Mammary epithelial cell (primary cell): ENCODE results near the gene DNAAF1.

Experiments used
- CTCF ChIP-seq, 2 donors: IDR thresholded peaks in 1 of 2; conservative IDR thresholded peaks in 1 of 2; 2 replicates each; pipeline ENCODE4 v1.5.1; 2011 to 2012; ENCODE audit warnings: inconsistent platforms in 2 of 2, low read length in 2 of 2, mild to moderate bottlenecking in 2 of 2, control low read depth in 1 of 2, low read depth in 1 of 2; ENCODE audit not compliant: insufficient read depth in 1 of 2; ENCODE audit errors: extremely low read depth in 1 of 2
- EZH2 ChIP-seq: IDR thresholded peaks from 2 replicates; pipeline ENCODE4 v1.6.1; 2012; ENCODE audit warnings: low read length, inconsistent platforms, borderline replicate concordance

- TF ChIP-seq CTCF (conservative IDR thresholded peaks at IDR 0.05 in 1 of 2, IDR thresholded peaks at IDR 0.05 in 1 of 2; ENCODE audit: extremely low read depth in 1 of 2, insufficient read depth in 1 of 2, low read depth in 1 of 2, low read length in 2 of 2) (no peak), EZH2 (no peak)
Observed at GRCh38 chr16:84218956-84219355, 73.8 kb downstream of the DNAAF1 start.
